Myocyte (in vitro differentiated cells): ENCODE results near the gene KLK4. TPM values are rescaled to one million over a fixed set of nuclear protein-coding genes. Genes with fewer than 3 reads are reported as not detected.

Experiments used
- DNase-seq: peaks from one replicate; pipeline ENCODE4 v3.0.0-alpha.2; 2012; ENCODE audit warnings: low read depth
- total RNA-seq: library from RNA; depleted of rRNA; stranded (reverse); fragments of >200 nt; gene quantifications from 2 replicates; pipeline ENCODE4 v1.2.3, GENCODE V29; 2014

The KLK4 gene
- total RNA-seq, 1 donor from 2014 or later = not detected

- no peak for DNase-seq
These were observed 31.0 kb downstream of the KLK4 start for GRCh38 chr19:50880241-50880640.

DNA sequence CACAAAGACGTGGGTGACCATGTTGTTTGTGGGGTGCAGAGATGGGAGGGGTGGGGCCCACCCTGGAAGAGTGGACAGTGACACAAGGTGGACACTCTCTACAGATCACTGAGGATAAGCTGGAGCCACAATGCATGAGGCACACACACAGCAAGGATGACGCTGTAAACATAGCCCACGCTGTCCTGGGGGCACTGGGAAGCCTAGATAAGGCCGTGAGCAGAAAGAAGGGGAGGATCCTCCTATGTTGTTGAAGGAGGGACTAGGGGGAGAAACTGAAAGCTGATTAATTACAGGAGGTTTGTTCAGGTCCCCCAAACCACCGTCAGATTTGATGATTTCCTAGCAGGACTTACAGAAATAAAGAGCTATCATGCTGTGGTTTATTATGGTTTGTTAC lies 32.3 kb downstream of the KLK4 start:
- DNase-seq = no peak

- no peak for DNase-seq
These were observed 33.9 kb downstream of the KLK4 start for GRCh38 chr19:50877338-50877737.

GRCh38 chr19:50876456-50876855 lies 34.7 kb downstream of the KLK4 start:
- DNase-seq = no peak

GRCh38 chr19:50875795-50876422 lies 35.3 kb downstream of the KLK4 start:
- DNase-seq = no peak

DNA sequence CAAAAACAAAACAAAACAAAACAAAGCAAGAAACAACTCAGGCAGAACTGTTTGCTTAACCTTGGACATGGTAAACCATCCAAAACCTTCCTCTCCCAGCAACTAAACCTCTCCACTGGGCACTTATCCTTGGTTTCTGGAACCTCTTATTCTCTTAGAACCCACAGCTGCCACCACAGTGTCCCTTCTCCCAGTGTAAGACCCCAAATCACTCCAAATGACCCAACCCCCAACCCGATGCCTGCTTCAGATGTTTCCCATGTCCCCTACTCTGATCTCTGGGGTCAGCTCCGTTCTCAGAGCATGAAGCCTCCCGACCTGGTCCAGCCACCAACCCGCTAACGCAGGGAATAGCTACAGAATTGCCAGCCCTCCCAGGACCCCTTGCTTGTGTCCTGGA lies 37.0 kb downstream of the KLK4 start:
- DNase-seq = no peak

DNA sequence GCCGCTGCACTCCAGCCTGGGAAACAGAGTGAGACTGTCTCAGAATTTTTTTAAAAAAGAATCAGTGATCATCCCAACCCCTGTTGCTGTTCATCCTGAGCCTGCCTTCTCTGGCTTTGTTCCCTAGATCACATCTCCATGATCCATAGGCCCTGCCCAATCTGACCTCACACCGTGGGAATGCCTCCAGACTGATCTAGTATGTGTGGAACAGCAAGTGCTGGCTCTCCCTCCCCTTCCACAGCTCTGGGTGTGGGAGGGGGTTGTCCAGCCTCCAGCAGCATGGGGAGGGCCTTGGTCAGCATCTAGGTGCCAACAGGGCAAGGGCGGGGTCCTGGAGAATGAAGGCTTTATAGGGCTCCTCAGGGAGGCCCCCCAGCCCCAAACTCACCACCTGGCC lies 38.1 kb downstream of the KLK4 start, which contains the start of gene KLK2:
TSS of gene KLK2 (plus strand) at position 384 of the 400 bp plus-strand sequence. CDS start 35 bp downstream, outside the sequence.
- DNase-seq = no peak

GRCh38 chr19:50870417-50871089 lies 40.6 kb downstream of the KLK4 start:
- DNase-seq = no peak

GRCh38 chr19:50869479-50869878 lies 41.7 kb downstream of the KLK4 start:
- no peak for DNase-seq

GRCh38 chr19:50861496-50862286 lies 49.5 kb downstream of the KLK4 start:
- DNase-seq = no peak

GRCh38 chr19:50861010-50861409 lies 50.2 kb downstream of the KLK4 start:
- no peak for DNase-seq

GRCh38 chr19:50859849-50860248 lies 51.3 kb downstream of the KLK4 start:
- DNase-seq = no peak

- DNase-seq = no peak
These were observed 52.3 kb downstream of the KLK4 start for GRCh38 chr19:50858886-50859285.

DNA sequence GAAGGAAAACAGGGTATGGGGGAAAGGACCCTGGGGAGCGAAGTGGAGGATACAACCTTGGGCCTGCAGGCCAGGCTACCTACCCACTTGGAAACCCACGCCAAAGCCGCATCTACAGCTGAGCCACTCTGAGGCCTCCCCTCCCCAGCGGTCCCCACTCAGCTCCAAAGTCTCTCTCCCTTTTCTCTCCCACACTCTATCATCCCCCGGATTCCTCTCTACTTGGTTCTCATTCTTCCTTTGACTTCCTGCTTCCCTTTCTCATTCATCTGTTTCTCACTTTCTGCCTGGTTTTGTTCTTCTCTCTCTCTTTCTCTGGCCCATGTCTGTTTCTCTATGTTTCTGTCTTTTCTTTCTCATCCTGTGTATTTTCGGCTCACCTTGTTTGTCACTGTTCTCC lies 53.8 kb downstream of the KLK4 start:
- no peak for DNase-seq

Other genes starting within 250 kb of the KLK4 start
- 32.3 and 38.1 TPM in 2 replicates for gene SHANK1, start 191.6 kb downstream of the KLK4 start, total RNA-seq
- 35.5 and 39.1 TPM in 2 replicates for gene CLEC11A, start 188.0 kb downstream of the KLK4 start, total RNA-seq
- not detected in 2 replicates for gene GPR32, start 140.9 kb downstream of the KLK4 start, total RNA-seq
- not detected in 2 replicates for gene ACP4, start 121.0 kb downstream of the KLK4 start, total RNA-seq
- gene KLK1, start 87.6 kb downstream of the KLK4 start, total RNA-seq = not detected in 2 replicates
- gene KLK15, start 77.8 kb downstream of the KLK4 start, total RNA-seq = not detected in 2 replicates
- gene KLK3, start 56.5 kb downstream of the KLK4 start, total RNA-seq = not detected in 2 replicates
- not detected in 2 replicates for gene KLK2, start 38.0 kb downstream of the KLK4 start, total RNA-seq
- gene KLK5, start 41.6 kb upstream of the KLK4 start, total RNA-seq = not detected in 2 replicates
- gene KLK6, start 58.2 kb upstream of the KLK4 start, total RNA-seq = not detected in 2 replicates
- not detected in 2 replicates for gene KLK7, start 72.5 kb upstream of the KLK4 start, total RNA-seq
- gene KLK8, start 90.2 kb upstream of the KLK4 start, total RNA-seq = not detected in 2 replicates
- not detected in 2 replicates for gene KLK10, start 108.3 kb upstream of the KLK4 start, total RNA-seq
- gene KLK11, start 115.2 kb upstream of the KLK4 start, total RNA-seq = not detected in 2 replicates
- gene KLK12, start 123.6 kb upstream of the KLK4 start, total RNA-seq = not detected in 2 replicates
- gene KLK13, start 153.7 kb upstream of the KLK4 start, total RNA-seq = not detected in 2 replicates
- gene KLK14, start 171.5 kb upstream of the KLK4 start, total RNA-seq = not detected in 2 replicates
- gene CTU1, start 197.0 kb upstream of the KLK4 start, total RNA-seq = 16.2 and 17.8 TPM in 2 replicates
- not detected in 2 replicates for gene SIGLEC9, start 213.5 kb upstream of the KLK4 start, total RNA-seq
- gene SIGLEC7, start 230.9 kb upstream of the KLK4 start, total RNA-seq = not detected in 2 replicates